PC-9 (cell line): ENCODE data around the gene EIF4G1. TPM values are rescaled to one million over a fixed set of nuclear protein-coding genes. Genes with fewer than 3 reads are reported as not detected.
A peak's percentile ranks its signal among the peaks of the same experiment; 100 is the strongest.

ENCODE experiments used
- BruUV-seq: library from RNA; stranded (reverse); fragments of 400-500 nt; replicated peaks from 2 replicates; lab custom pipeline; 2021; lab: Mats Ljungman, UMichigan
- CTCF ChIA-PET: fragments of 300-600 bp; sonication (Branson Sonifier 250); formaldehyde crosslinking; loops from one replicate; lab custom pipeline; 2022; ENCODE audit warnings: antibody characterized with exemption; lab: Charles Lee
- POLR2A ChIA-PET: fragments of 300-600 bp; sonication (Branson Sonifier 250); formaldehyde crosslinking; loops from one replicate; lab custom pipeline; 2022; ENCODE audit warnings: antibody characterized with exemption; ENCODE audit not compliant: unreplicated experiment; lab: Charles Lee
- DNase-seq, 2 experiments: peaks; one replicate each; pipeline versions ENCODE4 v3.0.0 to v3.0.0-alpha.2; 2015 to 2022; ENCODE audit warnings: mixed read lengths in 1 of 2
- H2AFZ ChIP-seq: fragments of 200-600 bp; sonication (generic); 2 replicates; pipeline ENCODE4 v1.8.1; 2017; ENCODE audit warnings: antibody characterized with exemption
- H3F3A ChIP-seq: fragments of 200-600 bp; sonication (generic); 2 replicates; pipeline ENCODE4 v1.8.1; 2017; ENCODE audit warnings: antibody characterized with exemption, mild to moderate bottlenecking, low read depth; ENCODE audit not compliant: insufficient read depth
- H3K27ac ChIP-seq: fragments of 200-600 bp; sonication (generic); 2 replicates; pipeline ENCODE4 v1.6.1; 2016; ENCODE audit warnings: mixed run types
- H3K27me3 ChIP-seq: fragments of 200-600 bp; sonication (generic); 2 replicates; pipeline ENCODE4 v1.6.1; 2016; ENCODE audit warnings: low read depth, mixed run types; ENCODE audit not compliant: insufficient read depth
- H3K36me3 ChIP-seq: fragments of 200-600 bp; sonication (generic); 2 replicates; pipeline ENCODE4 v1.6.1; 2016; ENCODE audit warnings: low read depth, mixed run types
- H3K4me1 ChIP-seq: fragments of 200-600 bp; sonication (generic); replicated peaks from 2 replicates; pipeline ENCODE4 v1.6.1; 2016; ENCODE audit warnings: mixed run types; ENCODE audit not compliant: insufficient read depth
- H3K4me2 ChIP-seq: fragments of 200-600 bp; sonication (generic); 2 replicates; pipeline ENCODE4 v1.6.1; 2017; ENCODE audit warnings: mixed run types
- H3K4me3 ChIP-seq: fragments of 200-600 bp; sonication (generic); 2 replicates; pipeline ENCODE4 v1.6.1; 2016; ENCODE audit warnings: mixed run types
- H3K79me2 ChIP-seq: fragments of 200-600 bp; sonication (generic); 2 replicates; pipeline ENCODE4 v1.6.1; 2017; ENCODE audit warnings: low read depth, mixed run types
- H3K9me2 ChIP-seq: fragments of 200-600 bp; sonication (generic); 2 replicates; pipeline ENCODE4 v1.8.1; 2017; ENCODE audit warnings: mild to moderate bottlenecking; ENCODE audit not compliant: insufficient read depth
- H3K9me3 ChIP-seq: fragments of 200-600 bp; sonication (generic); 2 replicates; pipeline ENCODE4 v1.8.1; 2016; ENCODE audit warnings: low read depth; ENCODE audit not compliant: insufficient read depth
- H4K20me1 ChIP-seq: fragments of 200-600 bp; sonication (generic); 2 replicates; pipeline ENCODE4 v1.8.1; 2017; ENCODE audit not compliant: insufficient read depth
- CTCF ChIP-seq: fragments of 200-600 bp; sonication (generic); conservative IDR thresholded peaks from 2 replicates; pipeline ENCODE4 v1.6.1; 2017; ENCODE audit warnings: mixed run types, antibody characterized with exemption, mild to moderate bottlenecking, moderate library complexity
- EZH2 ChIP-seq: fragments of 200-600 bp; sonication (generic); IDR thresholded peaks from 2 replicates; pipeline ENCODE4 v1.8.0; 2017; ENCODE audit warnings: antibody characterized with exemption, low read depth
- intact Hi-C: fragments of 100-400 bp; cut with micrococcal nuclease; formaldehyde crosslinking; loops from one replicate; pipeline ENCODE4 v1.10.0; 2022; ENCODE audit not compliant: unreplicated experiment
- total RNA-seq: library from RNA; stranded (reverse); gene quantifications from 2 replicates; pipeline ENCODE4 v1.2.3, GENCODE V29; 2021

Gene EIF4G1
- total RNA-seq, 1 experiment from 2014 or later = 657 TPM

- H4K20me1 ChIP-seq = peaks cover 97% of the 10 kb centered on the region
- no peak overlapping the region for H3K4me3 ChIP-seq
- no peak for DNase-seq
- BruUV-seq = no TSS peak
- H3K9me3 ChIP-seq = no peaks in the 10 kb centered on the region
- H3K27ac ChIP-seq = no peak overlapping the region
- ChIA-PET CTCF (no interaction called here), POLR2A (no interaction called here)
- peaks cover 1% of the 10 kb centered on the region; the same call in 1 of the 2 replicates for H3K4me1 ChIP-seq
- TF ChIP-seq CTCF (no peak), EZH2 (no peak)
- peaks cover 73% of the 10 kb centered on the region for H3K79me2 ChIP-seq
- H3F3A ChIP-seq = peaks cover 99% of the 10 kb centered on the region
- H3K36me3 ChIP-seq = peaks cover 93% of the 10 kb centered on the region
- intact Hi-C loops = no loop called here
- no peak overlapping the region for H3K4me2 ChIP-seq
- H3K9me2 ChIP-seq = no peaks in the 10 kb centered on the region
- no peaks in the 10 kb centered on the region for H3K27me3 ChIP-seq
- no peak overlapping the region for H2AFZ ChIP-seq
Observed at GRCh38 chr3:184325715-184326369, 11.4 kb downstream of the EIF4G1 start.

GRCh38 chr3:184327171-184327570, 12.8 kb downstream of the EIF4G1 start:
- CTCF ChIA-PET = no interaction called here
- POLR2A ChIA-PET = no interaction called here
- Histone ChIP-seq H2AFZ (no peak overlapping the region), H3K4me2 (no peak overlapping the region), H3K9me2 (no peaks in the 10 kb centered on the region), H3K27ac (no peak overlapping the region), H3K36me3 (peaks cover 91% of the 10 kb centered on the region), H3F3A (peaks cover 99% of the 10 kb centered on the region), H4K20me1 (peaks cover 97% of the 10 kb centered on the region), H3K79me2 (peaks cover 71% of the 10 kb centered on the region), H3K4me3 (no peak overlapping the region), H3K27me3 (no peaks in the 10 kb centered on the region), H3K9me3 (no peaks in the 10 kb centered on the region), H3K4me1 (peaks cover 13% of the 10 kb centered on the region)
- DNase-seq = no peak
- intact Hi-C loops = no loop called here
- TSS peak; percentile 1 for BruUV-seq
- TF ChIP-seq EZH2 (no peak), CTCF (no peak)

- H2AFZ ChIP-seq = no peak overlapping the region
- peaks cover 85% of the 10 kb centered on the region for H3K36me3 ChIP-seq
- TF ChIP-seq EZH2 (no peak), CTCF (no peak)
- no peak overlapping the region for H3K4me2 ChIP-seq
- POLR2A ChIA-PET = interaction anchor here (0.6 kb wide), 1 partner anchor 13 kb away, joined by 4 read pairs; no protein-coding TSS in a partner anchor
- intact Hi-C loops = no loop called here
- peaks cover 57% of the 10 kb centered on the region for H3K79me2 ChIP-seq
- no peaks in the 10 kb centered on the region for H3K9me3 ChIP-seq
- H3F3A ChIP-seq = peaks cover 99% of the 10 kb centered on the region
- peaks cover 97% of the 10 kb centered on the region for H4K20me1 ChIP-seq
- no TSS peak for BruUV-seq
- H3K27me3 ChIP-seq = no peaks in the 10 kb centered on the region
- DNase-seq = no peak
- no peak overlapping the region for H3K4me3 ChIP-seq
- no peak overlapping the region for H3K27ac ChIP-seq
- H3K9me2 ChIP-seq = no peaks in the 10 kb centered on the region
- CTCF ChIA-PET = no interaction called here
- H3K4me1 ChIP-seq = peaks cover 27% of the 10 kb centered on the region
Observed at GRCh38 chr3:184328516-184328915, 14.1 kb downstream of the EIF4G1 start.
